Measurements from ENCODE around the gene MOCOS.

MOCOS gene

DNA sequence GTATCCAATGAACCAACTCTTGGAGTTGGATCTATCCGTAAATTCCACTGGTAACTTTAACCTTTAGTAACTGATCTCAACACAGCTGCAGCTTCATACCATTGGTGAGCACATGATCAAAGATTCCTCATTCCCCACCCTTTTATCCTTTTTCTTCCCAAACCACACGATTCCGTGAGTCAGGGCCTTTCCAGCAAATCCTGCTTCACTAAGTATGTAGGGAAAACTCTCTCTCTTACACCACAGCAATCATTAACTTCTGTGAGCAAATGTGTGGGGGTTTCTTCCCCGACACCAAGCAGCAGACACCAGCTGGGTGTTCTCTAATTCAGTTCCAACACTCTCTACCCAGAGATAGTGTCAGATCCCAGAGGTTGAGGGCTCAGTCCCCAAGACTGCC lies 34.1 kb upstream of the MOCOS start:
- TF ChIP-seq, protein P1, sequence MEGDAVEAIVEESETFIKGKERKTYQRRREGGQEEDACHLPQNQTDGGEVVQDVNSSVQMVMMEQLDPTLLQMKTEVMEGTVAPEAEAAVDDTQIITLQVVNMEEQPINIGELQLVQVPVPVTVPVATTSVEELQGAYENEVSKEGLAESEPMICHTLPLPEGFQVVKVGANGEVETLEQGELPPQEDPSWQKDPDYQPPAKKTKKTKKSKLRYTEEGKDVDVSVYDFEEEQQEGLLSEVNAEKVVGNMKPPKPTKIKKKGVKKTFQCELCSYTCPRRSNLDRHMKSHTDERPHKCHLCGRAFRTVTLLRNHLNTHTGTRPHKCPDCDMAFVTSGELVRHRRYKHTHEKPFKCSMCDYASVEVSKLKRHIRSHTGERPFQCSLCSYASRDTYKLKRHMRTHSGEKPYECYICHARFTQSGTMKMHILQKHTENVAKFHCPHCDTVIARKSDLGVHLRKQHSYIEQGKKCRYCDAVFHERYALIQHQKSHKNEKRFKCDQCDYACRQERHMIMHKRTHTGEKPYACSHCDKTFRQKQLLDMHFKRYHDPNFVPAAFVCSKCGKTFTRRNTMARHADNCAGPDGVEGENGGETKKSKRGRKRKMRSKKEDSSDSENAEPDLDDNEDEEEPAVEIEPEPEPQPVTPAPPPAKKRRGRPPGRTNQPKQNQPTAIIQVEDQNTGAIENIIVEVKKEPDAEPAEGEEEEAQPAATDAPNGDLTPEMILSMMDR (IDR thresholded peaks at IDR 0.05), result no peak

DNA sequence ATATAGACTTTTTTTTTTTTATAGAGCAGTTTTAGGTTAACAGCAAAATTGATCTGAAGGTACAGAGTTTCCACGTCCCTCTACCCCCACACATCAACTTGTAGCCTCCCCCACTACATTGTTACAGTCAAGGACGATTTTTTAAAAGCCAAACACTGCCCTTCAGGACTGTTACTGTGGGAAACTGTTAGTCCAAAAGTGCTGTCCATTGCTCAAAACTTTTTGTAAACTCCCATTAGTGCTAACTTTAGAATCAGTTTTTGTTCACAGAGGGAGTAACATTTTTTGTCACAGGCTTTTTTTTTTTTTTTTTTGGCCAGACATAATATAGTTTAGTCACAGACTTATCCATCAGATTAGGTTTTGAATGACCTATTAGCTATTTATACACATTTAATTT lies 33.5 kb upstream of the MOCOS start:
- TF ChIP-seq, protein P1 (IDR thresholded peaks at IDR 0.05), result no peak

DNA sequence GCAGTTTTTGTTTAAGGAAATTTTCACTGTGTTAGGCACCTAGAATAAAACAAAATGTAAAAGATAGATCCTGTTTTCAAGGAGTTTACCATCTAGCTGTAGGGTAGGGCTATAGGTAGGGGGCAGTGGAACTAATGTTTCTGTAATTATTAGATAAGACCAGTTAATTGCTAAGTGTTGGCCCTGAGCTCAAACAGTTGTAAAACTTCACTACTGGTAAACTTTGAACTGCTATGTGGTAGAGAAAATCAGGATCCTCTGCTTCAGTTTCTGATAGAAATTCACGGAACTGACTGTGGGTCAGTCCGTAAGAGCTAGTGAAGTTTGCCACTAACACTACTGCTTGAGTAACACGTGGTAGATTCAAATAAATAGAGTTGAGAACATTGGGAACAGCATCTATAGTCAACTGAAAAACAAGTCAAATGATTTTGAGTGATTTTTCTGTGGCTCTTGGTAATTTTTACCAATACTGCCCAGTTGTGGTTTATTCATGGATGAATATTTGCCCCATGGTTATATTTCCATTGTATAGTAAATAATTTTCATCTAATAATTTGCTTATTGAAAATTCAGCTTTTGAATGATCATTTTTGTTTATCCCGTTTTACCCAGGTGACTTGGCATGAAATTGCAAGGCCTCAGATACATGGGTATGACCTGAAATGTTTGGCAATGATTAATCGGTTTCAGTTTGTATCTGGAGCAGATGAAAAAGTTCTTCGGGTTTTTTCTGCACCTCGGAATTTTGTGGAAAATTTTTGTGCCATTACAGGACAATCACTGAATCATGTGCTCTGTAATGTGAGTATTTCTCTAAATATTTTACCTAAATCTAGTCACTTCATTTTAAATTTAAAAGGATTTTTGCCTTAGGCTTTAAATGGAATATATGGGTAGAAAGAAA lies 31.2 kb upstream of the MOCOS start:
- TF ChIP-seq, protein P1 (IDR thresholded peaks at IDR 0.05), result no peak

DNA sequence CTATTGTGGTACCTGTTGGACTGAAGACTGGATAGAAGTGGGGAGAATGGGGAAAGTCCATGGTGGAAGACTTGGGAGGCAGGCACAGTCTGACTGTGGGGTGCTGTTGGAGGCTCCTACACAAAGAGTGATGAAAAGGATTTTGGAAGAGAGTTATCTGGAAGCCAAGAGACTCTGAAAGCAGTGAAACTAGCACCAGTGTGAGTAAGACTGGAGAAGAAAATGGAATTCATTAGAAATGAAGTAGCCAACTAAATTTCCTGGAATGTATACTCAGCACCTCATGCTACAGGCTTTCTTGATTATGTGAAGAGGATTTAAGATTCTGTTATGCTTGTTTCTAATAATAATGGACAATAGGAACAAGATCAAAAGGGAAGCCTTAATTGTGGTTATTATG lies 29.9 kb upstream of the MOCOS start:
- TF ChIP-seq, protein P1 (IDR thresholded peaks at IDR 0.05), result no peak

DNA sequence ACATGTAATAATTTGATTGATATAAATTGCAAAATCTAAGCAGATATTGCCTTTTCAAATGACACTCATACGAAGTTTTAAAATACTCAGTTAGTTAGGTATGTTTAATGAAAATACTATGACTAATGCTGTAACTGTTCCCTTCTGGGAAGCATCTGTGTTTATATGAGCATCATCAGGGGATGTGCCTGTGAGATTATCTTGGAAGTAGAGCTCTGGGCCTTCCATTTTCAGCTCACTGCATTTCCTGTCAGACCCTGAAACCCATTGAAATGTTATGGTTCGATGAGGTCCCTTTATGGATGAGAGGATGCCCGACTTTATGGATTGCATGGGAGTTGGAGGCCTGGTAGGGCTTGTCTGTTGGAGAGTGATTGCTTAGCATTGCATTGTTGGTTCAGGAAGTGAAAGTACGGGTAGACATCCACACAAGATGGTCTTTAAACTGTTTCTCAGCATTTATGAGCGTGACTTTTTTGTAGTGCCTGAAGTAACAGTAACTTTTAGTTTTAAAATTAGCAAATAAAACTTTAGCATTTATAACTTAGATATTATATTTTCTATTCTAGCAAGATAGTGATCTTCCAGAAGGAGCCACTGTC lies 28.9 kb upstream of the MOCOS start:
- TF ChIP-seq, protein P1 (IDR thresholded peaks at IDR 0.05), result no peak

DNA sequence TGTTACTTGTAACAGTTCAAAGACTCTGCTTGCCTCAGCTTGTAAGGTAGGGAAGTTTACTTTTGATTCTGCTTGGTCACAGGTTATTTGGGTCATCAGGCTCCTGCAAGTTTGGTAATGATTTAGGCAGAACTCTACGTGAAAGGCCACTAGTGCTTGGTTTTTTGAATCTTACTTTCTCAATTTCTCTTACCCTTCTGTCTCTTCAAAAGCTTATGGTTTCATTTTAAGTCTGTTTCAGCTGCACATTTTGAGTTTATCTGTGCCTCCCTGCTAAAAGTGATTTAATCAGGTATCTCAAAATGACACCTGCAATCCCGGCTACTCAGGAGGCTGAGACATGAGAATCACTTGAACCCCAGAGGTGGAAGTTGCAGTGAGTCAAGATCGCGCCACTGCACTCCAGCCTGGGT lies 26.3 kb upstream of the MOCOS start:
- TF ChIP-seq, protein P1 (IDR thresholded peaks at IDR 0.05), result no peak

DNA sequence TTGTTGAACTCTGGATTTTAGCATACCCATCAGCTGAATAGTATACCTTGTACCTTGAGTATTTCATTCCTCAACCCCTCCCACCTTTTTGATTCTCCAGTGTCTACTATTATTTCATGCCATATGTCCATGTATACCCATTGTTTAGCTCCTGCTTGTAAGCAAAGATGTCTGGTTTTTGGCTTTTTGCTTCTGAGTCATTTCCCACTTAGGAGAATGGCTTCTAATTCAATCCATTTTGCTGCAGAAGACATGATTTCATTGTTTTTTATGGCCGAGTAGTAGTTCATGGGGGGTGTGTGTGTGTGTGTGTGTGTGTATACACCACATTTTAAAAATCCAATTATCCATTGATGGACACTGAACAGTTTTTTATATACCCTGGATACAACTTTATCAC lies 24.3 kb upstream of the MOCOS start:
- TF ChIP-seq, protein P1 (IDR thresholded peaks at IDR 0.05), result no peak
